EH (cell line): ENCODE data around the gene GKN1.
"Not testable (repeated sequence)": the region's sequence is repeated elsewhere in the genome, so short reads cannot be mapped to it uniquely, and the experiment has no call there.

Experiments
- DNase-seq: peaks from one replicate; pipeline ENCODE4 v3.0.0-alpha.2; 2015; ENCODE audit warnings: low read depth

Gene GKN1, protein sequence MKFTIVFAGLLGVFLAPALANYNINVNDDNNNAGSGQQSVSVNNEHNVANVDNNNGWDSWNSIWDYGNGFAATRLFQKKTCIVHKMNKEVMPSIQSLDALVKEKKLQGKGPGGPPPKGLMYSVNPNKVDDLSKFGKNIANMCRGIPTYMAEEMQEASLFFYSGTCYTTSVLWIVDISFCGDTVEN

GRCh38 chr2:68974251-68974650, at the start of gene GKN1:
Gene GKN1 (plus strand): TSS chr2:68974636. CDS start chr2:68974678, 42 bp downstream.
- DNase-seq, result peak; percentile 46

DNA sequence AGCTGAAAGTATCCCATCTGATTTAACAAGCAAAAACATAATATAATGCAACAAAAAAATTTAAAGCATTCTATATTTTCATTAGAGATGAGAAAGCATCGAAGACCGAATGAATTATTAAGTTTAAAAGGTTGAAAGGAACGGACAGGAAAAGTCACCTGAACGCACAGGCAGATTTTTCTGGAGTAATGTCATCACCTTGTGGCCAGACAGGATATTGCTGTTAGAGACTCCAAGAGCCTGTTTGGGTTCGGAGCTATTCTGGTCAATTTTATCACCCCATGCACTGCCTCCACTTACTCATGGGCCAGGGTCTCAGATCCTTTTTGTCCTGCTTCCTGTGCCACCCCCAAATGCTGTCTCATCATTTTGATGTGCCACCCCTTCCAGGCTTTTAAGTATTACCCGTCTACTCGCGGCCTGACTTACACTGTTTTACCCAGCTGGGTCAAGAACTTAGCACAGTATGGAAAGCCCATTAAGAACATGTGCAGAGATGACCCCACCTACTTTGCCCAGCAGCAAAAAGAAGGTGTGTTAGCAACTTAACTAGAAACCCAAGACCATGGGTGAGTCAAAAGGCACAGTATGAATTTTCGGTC, 49.0 kb upstream of the GKN1 start:
- DNase-seq, result peak; percentile 52

- DNase-seq, result peak; percentile 22
These were observed 47.6 kb upstream of the GKN1 start for GRCh38 chr2:68926796-68927195.

- DNase-seq, result no peak
These were observed 43.2 kb upstream of the GKN1 start for GRCh38 chr2:68931149-68931711.

GRCh38 chr2:68931799-68932198, 42.6 kb upstream of the GKN1 start:
- peak; percentile 80 for DNase-seq

DNA sequence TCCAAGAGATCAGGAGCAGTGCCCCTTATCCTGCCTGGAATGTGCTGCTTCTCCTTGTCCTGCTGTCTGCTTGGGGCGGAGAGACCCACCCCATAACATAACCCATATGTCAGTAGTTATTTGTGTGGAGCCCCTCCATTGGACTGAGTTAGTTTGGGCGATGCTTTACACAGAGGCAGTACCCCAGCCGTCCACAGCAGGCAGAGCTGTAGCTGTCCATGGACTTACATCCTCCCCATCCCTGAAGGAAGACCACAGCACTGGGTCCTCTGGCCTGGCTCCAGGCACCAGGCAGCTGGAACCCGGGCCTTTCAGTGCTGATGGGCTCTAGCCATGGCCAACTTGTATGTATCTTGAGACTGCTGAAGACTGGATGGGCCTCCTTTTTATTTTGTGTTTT, 42.0 kb upstream of the GKN1 start:
- DNase-seq, result no peak

DNA sequence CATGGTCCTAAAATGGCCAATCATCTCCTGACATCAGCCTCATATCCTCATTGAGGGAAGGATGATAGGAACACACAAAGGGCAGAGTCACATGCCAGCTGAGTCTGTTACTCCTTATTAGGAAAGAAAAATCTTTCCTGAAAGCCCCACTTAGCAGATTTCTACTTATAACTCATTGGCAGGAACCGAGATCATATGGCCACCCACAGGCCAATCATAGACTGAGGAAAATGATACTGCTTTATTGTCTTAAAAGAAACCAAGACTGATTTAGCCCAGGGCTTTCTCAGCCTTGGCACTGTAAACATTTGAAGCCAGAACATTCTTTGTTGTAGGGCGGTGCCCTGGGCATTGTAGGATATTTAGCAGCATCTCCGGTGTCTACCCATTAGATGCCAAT, 40.4 kb upstream of the GKN1 start:
- DNase-seq, result peak; percentile 25

- DNase-seq, result no peak
These were observed 39.0 kb upstream of the GKN1 start for GRCh38 chr2:68935471-68935870.

GRCh38 chr2:68936427-68936826, 38.0 kb upstream of the GKN1 start:
- peak; percentile 90 for DNase-seq

- DNase-seq, result peak; percentile 70
These were observed 37.5 kb upstream of the GKN1 start for GRCh38 chr2:68936889-68937288.

GRCh38 chr2:68937346-68938055, 36.9 kb upstream of the GKN1 start:
- DNase-seq, result peak; percentile 74

GRCh38 chr2:68938938-68939337, 35.5 kb upstream of the GKN1 start:
- no peak for DNase-seq

GRCh38 chr2:68939962-68940361, 34.5 kb upstream of the GKN1 start:
- no peak for DNase-seq

DNA sequence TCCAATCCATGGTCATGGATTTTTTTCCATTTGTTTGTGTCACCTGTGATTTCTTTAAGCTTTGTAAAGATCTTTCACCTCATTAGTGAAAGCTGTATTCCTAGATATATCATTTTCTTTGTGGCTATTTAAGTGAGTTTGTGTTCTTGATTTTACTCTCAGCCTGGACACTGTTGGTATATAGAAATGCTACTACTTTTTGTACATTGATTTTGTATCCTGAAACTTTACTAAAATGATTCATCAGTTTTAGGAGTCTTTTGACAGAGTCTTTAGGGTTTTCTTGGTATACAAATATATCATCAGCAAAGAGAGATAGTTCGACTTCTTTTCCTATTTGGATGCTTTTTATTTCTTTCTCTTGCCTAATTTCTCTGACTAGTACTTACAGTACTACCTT, 34.1 kb upstream of the GKN1 start:
- DNase-seq, result no peak

- no peak for DNase-seq
These were observed 31.6 kb upstream of the GKN1 start for GRCh38 chr2:68942827-68943226.

- DNase-seq, result peak; percentile 75
These were observed 30.6 kb upstream of the GKN1 start for GRCh38 chr2:68943581-68944568.

- DNase-seq, result no peak
These were observed 28.3 kb upstream of the GKN1 start for GRCh38 chr2:68946117-68946516.

GRCh38 chr2:68948710-68949109, 25.7 kb upstream of the GKN1 start:
- DNase-seq, result no peak

DNA sequence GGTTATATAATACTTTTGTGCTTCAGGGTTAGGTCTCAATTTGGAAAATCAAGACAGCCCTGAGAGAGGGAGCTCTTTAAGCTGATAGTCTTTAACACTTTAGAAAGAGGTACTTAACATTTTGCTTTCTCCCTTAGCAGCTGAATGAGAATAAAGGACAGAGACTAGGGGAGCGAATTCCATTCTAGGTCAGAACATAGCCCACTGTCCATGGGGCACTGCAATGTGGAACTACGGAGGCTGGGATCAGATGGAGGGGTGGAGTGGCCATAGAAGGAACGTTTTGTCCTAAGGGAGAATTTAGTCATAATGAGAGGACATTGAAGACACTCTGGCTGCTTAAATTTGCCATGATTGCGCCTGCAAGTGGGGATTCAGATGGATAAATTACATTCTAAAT, 22.5 kb upstream of the GKN1 start:
- no peak for DNase-seq

GRCh38 chr2:68952887-68953521, 21.4 kb upstream of the GKN1 start, which contains the start of gene GKN2:
Gene GKN2 (minus strand): TSS chr2:68952893. CDS start chr2:68952861, 32 bp downstream.
- DNase-seq, result no peak

GRCh38 chr2:68955432-68955831, 19.0 kb upstream of the GKN1 start:
- not testable (repeated sequence) for DNase-seq
